GM20000 (cell line): ENCODE measurements around the gene TRIM29.

ENCODE experiments used
- DNase-seq: peaks from one replicate; pipeline ENCODE4 v3.0.0; 2012; ENCODE audit warnings: low spot score
- CTCF ChIP-seq: IDR thresholded peaks from 2 replicates; pipeline ENCODE4 v1.5.1; 2012; ENCODE audit warnings: mild to moderate bottlenecking, control low read depth; ENCODE audit errors: extremely low read depth, missing control alignments

The TRIM29 gene

GRCh38 chr11:120062561-120062930 is 75.4 kb downstream of the TRIM29 start:
- DNase-seq: no peak
- no peak for TF ChIP-seq CTCF

GRCh38 chr11:120061761-120062560 is 76.0 kb downstream of the TRIM29 start:
- no peak for TF ChIP-seq CTCF
- peak; percentile 1 for DNase-seq
